Islet of Langerhans (tissue), 1 donor: Measurements from ENCODE around the gene CD209.
"Not testable (repeated sequence)": the region's sequence is repeated elsewhere in the genome, so short reads cannot be mapped to it uniquely, and the experiment has no call there.

Experiments
- FAIRE-seq: peaks from one replicate; lab custom pipeline; 2011; peaks lifted over from hg19 to GRCh38; lab: Jason Lieb, UNC

The CD209 gene

GRCh38 chr19:7767487-7767886 is 20.2 kb upstream of the CD209 start:
- no peak for FAIRE-seq

GRCh38 chr19:7766535-7766934 is 19.2 kb upstream of the CD209 start:
- no peak for FAIRE-seq

GRCh38 chr19:7765043-7765442 is 17.7 kb upstream of the CD209 start:
- FAIRE-seq: not testable (repeated sequence)

- not testable (repeated sequence) for FAIRE-seq
These were observed 16.8 kb upstream of the CD209 start for GRCh38 chr19:7764157-7764556.

- no peak for FAIRE-seq
These were observed 16.4 kb upstream of the CD209 start for GRCh38 chr19:7763696-7764095.

GRCh38 chr19:7762719-7763293 is 15.5 kb upstream of the CD209 start, which contains the start of gene CLEC4M:
Gene CLEC4M (plus strand): TSS chr19:7763243. CDS start chr19:7763267, 24 bp downstream.
- FAIRE-seq: no peak

GRCh38 chr19:7759156-7759555 is 11.8 kb upstream of the CD209 start:
- FAIRE-seq: no peak

GRCh38 chr19:7757358-7757757 is 10.0 kb upstream of the CD209 start:
- FAIRE-seq: no peak

- FAIRE-seq: no peak
These were observed 8.9 kb upstream of the CD209 start for GRCh38 chr19:7756258-7756657.

GRCh38 chr19:7751157-7751783 is 3.9 kb upstream of the CD209 start:
- FAIRE-seq: no peak

GRCh38 chr19:7748756-7749155 is 1.4 kb upstream of the CD209 start:
- FAIRE-seq: no peak

- no peak for FAIRE-seq
These were observed 837 bp upstream of the CD209 start for GRCh38 chr19:7748171-7748570.

- FAIRE-seq: not testable (repeated sequence)
These were observed 1.0 kb downstream of the CD209 start for GRCh38 chr19:7746306-7746705.

- no peak for FAIRE-seq
These were observed 2.3 kb downstream of the CD209 start for GRCh38 chr19:7744871-7745650.

GRCh38 chr19:7744199-7744786 is 3.0 kb downstream of the CD209 start:
- no peak for FAIRE-seq

- no peak for FAIRE-seq
These were observed 3.9 kb downstream of the CD209 start for GRCh38 chr19:7743425-7743841.

- FAIRE-seq: no peak
These were observed 4.3 kb downstream of the CD209 start for GRCh38 chr19:7742991-7743390.

- FAIRE-seq: no peak
These were observed 4.8 kb downstream of the CD209 start for GRCh38 chr19:7742575-7742974.

GRCh38 chr19:7740682-7741054 is 6.7 kb downstream of the CD209 start:
- FAIRE-seq: no peak

- no peak for FAIRE-seq
These were observed 7.3 kb downstream of the CD209 start for GRCh38 chr19:7739801-7740681.

GRCh38 chr19:7739211-7739755 is 8.1 kb downstream of the CD209 start:
- FAIRE-seq: no peak

GRCh38 chr19:7738023-7738422 is 9.3 kb downstream of the CD209 start:
- FAIRE-seq: no peak
